GM23248 (cell line): ENCODE results near the gene GFI1B. TPM values are rescaled to one million over a fixed set of nuclear protein-coding genes. Genes with fewer than 3 reads are reported as not detected.
A peak's percentile ranks its signal among the peaks of the same experiment; 100 is the strongest.

Source experiments
- DNase-seq: peaks from one replicate; pipeline ENCODE4 v3.0.0-alpha.2; 2015
- H2AFZ ChIP-seq: fragments of 200-600 bp; sonication (generic); 2 replicates; pipeline ENCODE4 v1.6.1; 2016; ENCODE audit warnings: antibody characterized with exemption
- H3F3A ChIP-seq: fragments of 200-600 bp; sonication (generic); 2 replicates; pipeline ENCODE4 v1.6.1; 2016; ENCODE audit warnings: mild to moderate bottlenecking, antibody characterized with exemption, mixed run types; ENCODE audit not compliant: insufficient read depth
- H3K27ac ChIP-seq: fragments of 200-600 bp; sonication (generic); 2 replicates; pipeline ENCODE4 v1.5.1; 2016; ENCODE audit warnings: mild to moderate bottlenecking
- H3K27me3 ChIP-seq: fragments of 200-600 bp; sonication (generic); replicated peaks from 2 replicates; pipeline ENCODE4 v1.6.1; 2016; ENCODE audit warnings: mild to moderate bottlenecking; ENCODE audit not compliant: insufficient read depth
- H3K36me3 ChIP-seq: fragments of 200-600 bp; sonication (generic); 2 replicates; pipeline ENCODE4 v1.6.1; 2016; ENCODE audit warnings: low read depth, mild to moderate bottlenecking
- H3K4me1 ChIP-seq: fragments of 200-600 bp; sonication (generic); 2 replicates; pipeline ENCODE4 v1.6.1; 2016; ENCODE audit warnings: mild to moderate bottlenecking; ENCODE audit not compliant: insufficient read depth
- H3K4me2 ChIP-seq: fragments of 200-600 bp; sonication (generic); one replicate; pipeline ENCODE4 v1.6.1; 2016; ENCODE audit warnings: mild to moderate bottlenecking; ENCODE audit not compliant: unreplicated experiment
- H3K4me3 ChIP-seq: fragments of 200-600 bp; sonication (generic); 2 replicates; pipeline ENCODE4 v1.5.1; 2016; ENCODE audit warnings: mild to moderate bottlenecking
- H3K79me2 ChIP-seq: fragments of 200-600 bp; sonication (generic); 2 replicates; pipeline ENCODE4 v1.6.1; 2016; ENCODE audit warnings: mild to moderate bottlenecking; ENCODE audit not compliant: insufficient read depth
- H3K9ac ChIP-seq: fragments of 200-600 bp; sonication (generic); 2 replicates; pipeline ENCODE4 v1.6.1; 2016; ENCODE audit warnings: mild to moderate bottlenecking
- H3K9me2 ChIP-seq: fragments of 200-600 bp; sonication (generic); 2 replicates; pipeline ENCODE4 v1.6.1; 2016; ENCODE audit warnings: mixed run types, mild to moderate bottlenecking, moderate library complexity; ENCODE audit not compliant: insufficient read depth
- H3K9me3 ChIP-seq: fragments of 200-600 bp; sonication (generic); one replicate; pipeline ENCODE4 v1.6.1; 2017; ENCODE audit warnings: low read depth
- H4K20me1 ChIP-seq: fragments of 200-600 bp; sonication (generic); 2 replicates; pipeline ENCODE4 v1.6.0; 2016; ENCODE audit not compliant: insufficient read depth
- EZH2 ChIP-seq: fragments of 200-600 bp; sonication (generic); IDR thresholded peaks from 2 replicates; pipeline ENCODE4 v1.6.1; 2018; ENCODE audit warnings: antibody characterized with exemption, mild to moderate bottlenecking; ENCODE audit not compliant: insufficient read depth, poor library complexity, severe bottlenecking
- EZH2phosphoT487 ChIP-seq: fragments of 200-600 bp; sonication (generic); IDR thresholded peaks from 2 replicates; pipeline ENCODE4 v1.6.1; 2018; ENCODE audit warnings: antibody characterized with exemption, moderate library complexity, mild to moderate bottlenecking, low read depth; ENCODE audit not compliant: insufficient read depth
- WGBS, 2 experiments: methylation state at CpG; one replicate each; pipeline ENCODE4 v1.1.6; 2015 to 2017; ENCODE audit warnings: low lambda C conversion rate in 2 of 2, low coverage in 1 of 2; ENCODE audit errors: missing lambda C conversion rate in 2 of 2; 5-methylcytosine and 5-hydroxymethylcytosine counted together
- in situ Hi-C: fragments of 300-500 bp; cut with MboI; formaldehyde crosslinking; loops from 2 replicates; pipeline ENCODE4 v1.15.0; 2020
- polyA plus RNA-seq: library from polyadenylated mRNA; unstranded; fragments of >200 nt; fragmentation: Nextera tagmentation; extraction: Ambion mirVana; gene quantifications from 2 replicates; pipeline ENCODE4 v1.2.1, GENCODE V29; 2016
- total RNA-seq: library from RNA; depleted of rRNA; stranded (reverse); fragments of >200 nt; shearing (Covaris generic); gene quantifications from 2 replicates; pipeline ENCODE4 v1.2.3, GENCODE V29; 2014

Gene GFI1B
- total and polyA plus RNA-seq, 2 experiments from 2014 or later: not detected

- Histone ChIP-seq H3K27me3 (peaks cover 44% of the 10 kb centered on the region), H3K9me3 (no peaks in the 10 kb centered on the region), H3F3A (no peaks in the 10 kb centered on the region), H3K79me2 (no peaks in the 10 kb centered on the region), H3K9ac (no peak overlapping the region), H3K4me1 (peaks cover 4% of the 10 kb centered on the region; the same call in 1 of the 2 replicates), H3K27ac (no peak overlapping the region), H3K4me3 (no peak overlapping the region), H3K36me3 (no peaks in the 10 kb centered on the region), H2AFZ (no peak overlapping the region), H4K20me1 (no peaks in the 10 kb centered on the region), H3K4me2 (no peak overlapping the region), H3K9me2 (no peaks in the 10 kb centered on the region)
- DNase-seq: no peak
- WGBS, 2 experiments: 10 to 37% methylated on average over 2 to 4 of the region's 4 CpGs
- TF ChIP-seq EZH2: no peak
- in situ Hi-C loops: no loop called here
Measured at GRCh38 chr9:132985071-132985350, 6.5 kb downstream of the GFI1B start.

GRCh38 chr9:132985489-132985888, 7.0 kb downstream of the GFI1B start:
- Histone ChIP-seq H3K9ac (no peak overlapping the region), H3K9me2 (no peaks in the 10 kb centered on the region), H3F3A (no peaks in the 10 kb centered on the region), H3K36me3 (no peaks in the 10 kb centered on the region), H3K4me2 (no peak overlapping the region), H3K9me3 (no peaks in the 10 kb centered on the region), H3K4me1 (peaks cover 4% of the 10 kb centered on the region; the same call in 1 of the 2 replicates), H3K27me3 (peaks cover 44% of the 10 kb centered on the region), H3K4me3 (no peak overlapping the region), H3K27ac (no peak overlapping the region), H4K20me1 (no peaks in the 10 kb centered on the region), H2AFZ (no peak overlapping the region), H3K79me2 (no peaks in the 10 kb centered on the region)
- TF ChIP-seq EZH2 (no peak), EZH2phosphoT487 (no peak)
- in situ Hi-C loops: no loop called here
- WGBS, 2 experiments: 65 to 73% methylated on average over 8 of the region's 8 CpGs
- DNase-seq: no peak

- DNase-seq: no peak
- peaks cover 44% of the 10 kb centered on the region for H3K27me3 ChIP-seq
- WGBS, 2 experiments: 55 to 60% methylated on average over 13 of the region's 13 CpGs
Measured at GRCh38 chr9:132986114-132986513, 7.6 kb downstream of the GFI1B start.

DNA sequence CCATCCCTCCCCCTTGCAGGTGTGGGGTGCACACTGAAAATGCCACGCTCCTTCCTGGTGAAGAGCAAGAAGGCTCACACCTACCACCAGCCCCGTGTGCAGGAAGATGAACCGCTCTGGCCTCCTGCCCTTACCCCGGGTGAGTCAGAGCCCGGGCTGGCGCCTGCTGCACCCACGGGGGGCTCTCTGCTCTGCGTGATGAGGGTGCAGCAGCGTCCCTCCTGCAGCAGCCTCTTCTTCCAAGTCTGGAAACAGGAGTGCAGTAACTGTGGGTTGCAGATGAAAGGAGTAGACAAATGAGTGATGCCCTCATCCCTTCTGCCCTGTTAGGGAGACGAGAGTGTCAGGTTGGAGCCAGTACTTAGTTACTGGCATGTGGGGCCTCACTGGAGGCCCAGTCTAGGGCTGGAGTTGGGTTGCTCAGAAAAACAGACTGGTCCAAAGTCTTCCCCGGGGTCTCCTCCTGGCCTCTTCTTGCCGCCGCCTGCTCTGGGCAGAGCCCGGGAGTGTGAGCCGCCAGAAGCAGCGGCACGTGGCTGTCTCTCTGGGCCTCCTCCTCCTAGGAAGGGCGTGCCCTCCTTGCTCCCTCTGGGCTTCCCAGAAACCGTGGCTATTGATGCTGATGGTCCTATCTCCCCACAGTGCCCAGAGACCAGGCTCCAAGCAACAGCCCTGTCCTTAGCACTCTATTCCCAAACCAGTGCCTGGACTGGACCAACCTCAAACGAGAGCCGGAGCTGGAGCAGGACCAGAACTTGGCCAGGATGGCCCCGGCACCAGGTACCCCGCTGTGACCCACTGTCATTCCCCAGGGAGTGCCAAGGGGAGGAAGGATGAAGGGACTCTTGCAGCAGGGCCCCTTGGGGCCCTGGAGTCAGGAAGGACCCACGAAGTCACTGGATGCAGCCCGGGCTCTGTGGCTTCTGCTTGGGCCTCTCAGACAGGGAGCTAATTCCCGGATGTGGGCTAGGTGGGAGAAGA, 8.4 kb downstream of the GFI1B start:
- peak; percentile 58 for DNase-seq
- WGBS, 2 experiments: 31% methylated on average over 25 to 26 of the region's 26 CpGs
- no peak overlapping the region for H3K4me2 ChIP-seq
- H3K9me2 ChIP-seq: no peaks in the 10 kb centered on the region
- no peaks in the 10 kb centered on the region for H3F3A ChIP-seq
- no peak overlapping the region for H3K4me3 ChIP-seq
- no peak overlapping the region for H3K27ac ChIP-seq
- peaks cover 4% of the 10 kb centered on the region; the same call in 1 of the 2 replicates for H3K4me1 ChIP-seq
- H2AFZ ChIP-seq: no peak overlapping the region
- TF ChIP-seq EZH2: no peak
- no peak for TF ChIP-seq EZH2phosphoT487
- in situ Hi-C loops: no loop called here
- no peaks in the 10 kb centered on the region for H3K9me3 ChIP-seq
- no peak overlapping the region for H3K9ac ChIP-seq
- H3K27me3 ChIP-seq: peaks cover 44% of the 10 kb centered on the region
- no peaks in the 10 kb centered on the region for H3K36me3 ChIP-seq
- H3K79me2 ChIP-seq: no peaks in the 10 kb centered on the region
- no peaks in the 10 kb centered on the region for H4K20me1 ChIP-seq

More at GRCh38 chr9:132986114-132986513, 7.6 kb downstream of the GFI1B start:
- Histone ChIP-seq H3K27ac (no peak overlapping the region), H3K9ac (no peak overlapping the region), H3K4me1 (peaks cover 4% of the 10 kb centered on the region; the same call in 1 of the 2 replicates), H3K4me3 (no peak overlapping the region), H2AFZ (no peak overlapping the region), H3K36me3 (no peaks in the 10 kb centered on the region), H3K9me3 (no peaks in the 10 kb centered on the region), H3K79me2 (no peaks in the 10 kb centered on the region), H3K9me2 (no peaks in the 10 kb centered on the region), H3F3A (no peaks in the 10 kb centered on the region), H4K20me1 (no peaks in the 10 kb centered on the region), H3K4me2 (no peak overlapping the region)
- no peak for TF ChIP-seq EZH2phosphoT487
- TF ChIP-seq EZH2: no peak
- in situ Hi-C loops: no loop called here
